Amniotic stem cell (primary cell): ENCODE measurements around the gene GPHN.
"Not testable (repeated sequence)": the region's sequence is repeated elsewhere in the genome, so short reads cannot be mapped to it uniquely, and the experiment has no call there.

Source experiments
- DNase-seq: peaks from one replicate; lab custom pipeline; 2025; lab: John Stamatoyannopoulos, UW

GPHN gene

DNA sequence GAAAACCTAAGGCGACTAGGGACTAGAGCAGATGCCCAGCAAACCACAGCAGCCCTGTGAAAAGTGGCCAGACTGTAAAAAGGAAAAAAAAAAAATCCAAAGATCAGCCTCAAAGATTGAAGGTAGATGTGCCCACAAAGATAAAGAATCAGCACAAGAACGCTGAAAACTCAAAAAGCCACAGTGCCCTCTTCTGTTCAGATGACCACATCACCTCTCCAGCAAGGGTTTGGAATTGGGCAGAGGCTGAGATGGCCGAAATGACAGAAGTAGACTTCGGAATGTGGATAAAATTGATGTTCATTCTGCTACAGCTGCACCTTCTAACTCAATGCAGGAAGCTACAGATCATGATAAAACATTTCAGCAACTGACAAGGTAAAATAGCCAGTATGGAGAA is 154.4 kb downstream of the GPHN start:
- no peak for DNase-seq

DNA sequence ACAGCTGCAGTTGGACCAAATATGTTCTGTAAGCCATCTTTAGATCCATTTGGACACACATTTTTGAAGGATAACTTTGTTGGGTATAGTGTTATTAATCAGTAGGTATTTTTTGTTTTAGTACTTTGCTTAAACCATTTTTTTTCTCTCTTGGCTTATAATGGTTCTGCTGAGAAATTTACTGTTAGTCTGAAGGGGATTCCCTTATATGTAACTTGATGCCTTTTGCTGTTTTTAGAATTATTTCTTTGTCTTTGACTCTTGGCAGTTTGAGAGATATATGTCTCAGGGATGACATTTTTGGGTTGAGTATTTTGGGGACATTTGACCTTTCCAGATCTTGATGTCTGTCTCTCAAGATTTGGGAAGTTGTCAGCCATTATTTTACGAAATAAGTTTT is 169.8 kb downstream of the GPHN start:
- DNase-seq, result no peak

DNA sequence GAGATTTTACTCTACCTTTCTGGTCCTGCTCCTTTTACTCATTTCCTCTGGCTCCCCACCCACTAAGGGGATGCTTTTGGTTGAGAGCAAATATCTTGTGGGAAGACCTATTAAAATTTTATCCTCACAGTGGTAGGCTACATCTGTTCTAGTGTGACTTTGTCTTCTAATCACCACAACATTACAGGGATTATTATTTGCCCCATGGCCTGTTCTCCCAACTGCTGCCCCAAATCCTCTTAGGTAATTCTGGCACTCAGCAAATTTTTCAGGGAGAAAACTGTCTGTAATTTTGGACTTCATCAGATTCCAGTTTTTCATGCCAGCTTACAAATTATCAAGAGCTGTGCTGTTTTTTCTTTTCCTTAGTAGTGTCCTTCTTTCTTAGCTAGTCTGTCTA is 172.3 kb downstream of the GPHN start:
- DNase-seq, result no peak

DNA sequence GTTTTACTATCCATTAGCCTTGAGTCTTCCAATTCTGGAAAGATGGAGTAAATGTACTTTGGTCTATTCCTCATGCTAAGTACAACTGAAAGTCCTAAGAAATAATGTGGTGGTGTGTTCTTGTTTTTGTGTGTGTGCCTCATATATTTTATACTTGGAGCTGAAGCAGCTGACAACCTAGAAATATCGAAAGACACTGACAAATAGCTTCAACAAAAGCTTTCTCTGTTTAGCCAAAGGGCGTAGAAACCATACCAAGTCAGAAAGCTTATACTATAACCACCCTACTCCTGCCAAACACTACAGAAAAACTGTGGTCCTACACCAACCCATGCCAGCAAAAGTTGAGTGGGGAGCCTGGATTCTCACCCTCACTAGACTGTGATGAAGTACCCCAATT is 188.4 kb downstream of the GPHN start:
- DNase-seq, result no peak

DNA sequence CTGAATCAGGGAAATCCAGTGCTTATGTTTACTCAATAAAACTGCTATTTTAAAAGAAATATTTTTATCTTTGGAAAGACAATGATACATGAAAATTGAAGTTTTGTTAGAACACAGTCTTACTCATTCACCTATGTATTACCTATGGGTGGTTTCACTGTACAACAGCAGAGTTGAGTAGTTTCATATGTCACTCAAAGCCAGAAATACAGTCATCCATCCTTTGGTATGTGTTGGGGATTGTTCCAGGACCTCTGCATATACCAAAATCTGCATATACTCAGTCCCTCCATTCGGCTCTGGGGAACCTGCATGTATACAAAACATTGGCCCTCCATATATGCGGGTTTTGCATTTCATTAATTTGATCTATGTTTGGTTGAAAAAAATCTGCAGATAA is 190.6 kb downstream of the GPHN start:
- no peak for DNase-seq

DNA sequence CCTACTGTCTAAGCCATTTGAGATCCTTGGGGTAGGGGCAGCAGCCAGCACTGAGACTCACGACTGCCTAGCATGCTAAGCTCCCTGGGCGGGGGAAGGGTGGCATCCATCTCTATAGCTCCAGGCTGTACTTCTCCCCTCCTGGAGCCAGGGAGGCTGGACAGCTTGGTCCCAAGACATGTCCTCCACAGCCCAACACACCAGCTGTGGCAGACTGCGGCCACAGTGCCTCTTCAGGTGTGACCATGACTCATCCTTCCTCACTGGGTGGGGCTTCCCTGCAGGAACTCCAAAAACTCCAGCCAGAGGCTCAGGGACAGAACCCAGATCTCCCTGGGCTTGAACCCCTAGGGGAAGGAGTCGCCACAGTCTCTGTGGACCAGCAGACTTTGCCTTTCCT is 193.9 kb downstream of the GPHN start:
- DNase-seq, result no peak

DNA sequence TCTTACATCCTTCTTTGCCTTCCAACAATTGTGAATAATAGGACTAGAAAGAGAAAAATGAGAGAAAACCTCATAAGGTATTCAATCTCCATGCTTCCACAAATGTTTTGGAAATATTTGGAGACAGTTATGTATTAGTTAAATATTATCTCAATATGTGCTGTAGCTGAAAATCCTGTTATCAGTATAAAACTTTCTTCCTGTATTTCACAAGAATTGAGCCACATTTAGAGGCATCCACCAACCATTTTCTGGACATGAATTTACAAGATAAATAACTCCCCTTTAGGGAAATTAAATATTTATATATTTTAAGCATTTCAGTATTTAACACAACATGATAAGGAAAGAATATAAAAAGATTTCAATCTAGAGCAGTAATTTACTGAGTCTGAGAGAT is 200.3 kb downstream of the GPHN start:
- no peak for DNase-seq

DNA sequence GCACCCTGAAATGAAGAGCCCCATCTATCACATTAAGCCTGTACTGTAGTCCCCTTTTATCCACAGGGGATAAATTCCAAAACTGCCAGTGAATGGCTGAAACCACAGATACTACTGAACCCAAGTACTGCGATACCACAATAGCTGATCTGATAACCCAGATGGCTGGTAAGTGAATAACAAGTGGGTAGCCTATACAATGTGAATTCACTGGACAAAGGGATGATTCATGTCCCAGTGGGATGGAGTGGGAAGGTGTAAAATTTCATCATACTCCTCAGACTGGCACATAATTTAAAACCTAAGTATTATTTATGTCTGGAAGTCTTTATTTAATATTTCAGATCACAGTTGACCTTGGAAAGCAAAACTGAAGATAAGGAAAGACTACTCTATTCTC is 201.3 kb downstream of the GPHN start:
- DNase-seq, result no peak

DNA sequence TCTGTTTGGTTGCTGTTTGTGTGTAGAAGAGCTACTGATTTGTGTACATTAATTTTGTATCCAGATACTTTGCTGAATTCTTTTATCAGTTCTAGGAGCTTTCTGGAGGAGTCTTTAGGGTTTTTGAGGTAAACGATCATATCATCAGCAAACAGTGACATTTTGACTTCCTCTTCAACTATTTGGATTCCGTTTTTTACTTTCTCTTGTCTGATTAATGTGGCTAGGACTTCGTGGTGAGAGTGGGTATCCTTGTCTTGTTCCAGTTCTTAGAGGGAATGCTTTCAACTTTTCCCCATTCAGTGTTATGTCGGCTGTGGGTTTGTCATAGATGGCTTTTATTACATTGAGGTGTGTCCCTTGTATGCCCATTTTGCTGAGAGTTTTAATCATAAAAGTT is 206.3 kb downstream of the GPHN start:
- not testable (repeated sequence) for DNase-seq

DNA sequence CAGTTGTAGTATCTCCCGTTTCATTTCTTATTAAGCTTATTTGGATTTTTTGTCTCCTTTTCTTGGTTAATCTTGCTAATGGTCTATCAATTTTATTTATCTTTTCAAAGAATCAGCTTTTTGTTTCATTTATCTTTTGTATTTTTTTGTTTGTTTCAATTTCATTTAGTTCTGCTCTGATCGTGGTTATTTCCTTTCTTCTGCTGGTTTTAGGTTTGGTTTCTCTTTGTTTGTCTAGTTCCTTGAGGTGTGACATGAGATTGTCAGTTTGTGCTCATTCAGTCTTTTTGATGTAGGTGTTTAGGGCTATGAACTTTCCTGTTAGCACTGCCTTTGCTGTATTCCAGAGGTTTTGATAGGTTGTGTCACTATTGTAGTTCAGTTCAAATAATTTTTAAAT is 207.4 kb downstream of the GPHN start:
- DNase-seq, result not testable (repeated sequence)

DNA sequence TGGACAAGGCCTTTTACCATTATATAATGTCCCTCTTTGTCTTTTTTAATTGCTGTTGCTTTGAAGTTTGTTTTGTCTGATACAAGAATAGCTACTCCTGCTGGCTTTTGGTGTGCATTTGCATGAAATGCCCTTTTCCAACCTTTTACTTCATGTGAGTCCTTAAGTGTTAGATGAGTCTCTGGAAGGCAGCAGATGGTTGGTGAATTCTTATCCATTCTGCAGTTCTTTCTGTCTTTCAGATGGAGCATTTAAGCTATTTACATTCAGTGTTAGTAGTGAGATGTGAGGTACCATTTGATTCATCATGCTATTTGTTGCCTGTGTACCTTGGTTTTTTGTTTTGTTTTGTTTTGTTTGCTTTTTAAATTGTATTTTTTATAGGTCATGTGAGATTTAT is 208.3 kb downstream of the GPHN start:
- DNase-seq, result no peak

DNA sequence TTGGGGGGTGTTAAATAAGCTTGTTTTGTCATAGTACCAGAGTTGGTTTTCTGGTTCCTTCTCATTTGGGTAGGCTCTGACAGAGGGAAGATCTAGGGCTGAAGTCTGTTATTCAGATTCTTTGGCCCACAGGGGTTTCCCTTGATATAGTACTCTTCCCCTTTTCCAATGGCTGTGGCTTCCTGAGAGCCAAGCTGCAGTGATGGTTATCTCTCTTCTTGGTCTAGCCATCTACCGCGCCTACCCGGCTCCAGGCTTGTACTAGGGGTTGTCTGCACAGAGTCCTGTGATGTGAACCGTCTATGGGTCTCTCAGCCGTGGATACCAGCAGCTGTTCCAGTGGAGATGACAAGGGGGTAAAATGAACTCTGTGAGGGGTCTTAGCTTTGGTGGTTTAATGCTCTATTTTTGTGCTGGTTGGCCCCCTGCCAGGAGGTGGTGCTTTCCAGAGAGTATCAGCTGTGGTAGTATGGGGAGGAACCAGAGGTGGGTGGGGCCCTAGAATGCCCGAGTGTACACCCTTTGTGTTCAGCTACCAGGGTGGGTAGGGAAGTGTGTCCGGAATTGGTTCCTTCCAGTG is 209.7 kb downstream of the GPHN start:
- DNase-seq, result no peak

DNA sequence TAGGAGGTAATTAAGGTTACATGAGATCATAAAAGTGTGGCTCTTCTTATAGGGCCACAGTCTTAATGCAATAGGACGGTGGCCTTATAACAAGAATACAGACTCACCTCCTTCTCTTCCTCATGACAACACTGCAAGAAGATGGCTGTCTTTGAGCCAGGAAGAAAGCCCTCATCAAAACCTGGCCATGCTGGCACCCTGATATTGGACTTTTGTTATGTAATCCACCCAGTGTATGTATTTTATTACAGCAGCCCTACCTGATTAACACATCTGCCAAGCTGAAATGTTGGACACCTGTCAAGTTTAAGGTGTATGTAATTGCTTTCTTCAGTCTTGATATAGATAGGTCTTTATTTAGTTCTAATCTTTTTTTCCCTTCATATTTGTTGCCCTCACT is 217.0 kb downstream of the GPHN start:
- no peak for DNase-seq

DNA sequence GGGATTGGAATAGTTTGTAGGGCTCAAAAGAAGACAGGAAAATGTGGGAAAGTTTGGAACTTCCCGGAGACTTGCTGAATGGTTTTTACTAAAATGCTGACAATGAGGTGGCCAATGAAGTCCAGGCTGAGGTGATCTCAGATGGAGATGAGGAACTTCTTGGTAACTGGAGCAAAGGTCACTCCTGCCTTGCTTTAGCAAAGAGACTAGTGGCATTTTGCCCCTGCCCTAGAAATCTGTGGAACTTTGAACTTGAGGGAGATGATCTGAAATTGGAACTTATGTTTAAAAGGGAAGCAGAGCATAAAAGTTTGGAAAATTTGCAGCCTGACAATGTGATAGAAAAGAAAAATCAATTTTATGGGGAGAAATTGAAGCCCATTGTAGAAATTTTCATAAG is 223.4 kb downstream of the GPHN start:
- DNase-seq, result not testable (repeated sequence)

DNA sequence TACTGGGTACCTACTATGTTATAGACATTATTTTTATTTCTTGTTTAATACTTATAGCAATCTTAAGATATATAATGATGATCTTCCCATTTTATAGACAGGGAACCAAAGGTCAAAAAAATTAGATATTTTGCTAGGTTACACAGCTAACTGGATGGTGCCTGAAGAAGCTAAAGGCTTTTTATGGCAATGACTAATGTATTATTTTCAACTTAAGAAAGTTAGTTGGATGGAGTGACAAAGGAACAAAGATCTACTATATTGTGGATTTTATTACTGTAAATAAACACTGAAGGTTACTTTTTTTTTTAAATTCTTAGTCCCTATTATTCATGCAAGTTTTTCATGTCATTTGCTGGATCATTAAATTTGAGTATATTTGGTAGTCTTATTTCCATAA is 227.9 kb downstream of the GPHN start:
- no peak for DNase-seq

DNA sequence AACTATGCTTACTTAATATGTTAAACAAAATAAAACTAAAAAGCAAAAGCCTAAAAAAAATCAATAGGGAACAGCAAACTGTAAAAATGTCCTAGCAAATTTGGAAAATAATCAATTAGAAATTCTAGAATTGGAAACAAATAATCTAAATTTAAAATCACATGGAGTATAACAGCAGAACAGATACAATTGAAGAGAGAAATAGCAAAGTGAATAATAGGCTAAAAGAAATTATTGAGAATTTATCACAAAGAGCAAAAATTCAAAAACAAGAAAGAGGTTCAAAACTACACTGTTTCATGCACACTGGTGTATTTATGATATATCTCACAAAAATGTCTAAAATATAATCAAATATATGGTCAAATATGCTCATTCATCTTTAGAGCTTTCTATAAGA is 231.9 kb downstream of the GPHN start:
- no peak for DNase-seq

DNA sequence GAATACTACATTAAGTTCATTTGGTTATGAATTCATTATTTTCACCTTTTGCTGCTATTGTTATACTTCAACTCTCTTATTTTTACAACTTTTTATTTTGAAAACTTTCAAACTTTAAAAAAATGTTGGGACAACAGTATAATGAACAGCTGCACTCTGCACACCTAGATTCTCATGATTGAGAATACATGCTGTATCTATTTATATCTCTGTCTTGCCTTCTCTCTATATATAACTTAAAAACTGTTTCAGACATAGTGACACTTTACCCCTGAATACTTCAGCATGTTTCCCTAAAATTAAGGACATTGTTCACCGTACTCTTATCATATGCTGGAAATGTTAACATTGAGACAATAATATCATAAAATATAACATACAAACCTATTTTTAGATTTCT is 237.1 kb downstream of the GPHN start:
- no peak for DNase-seq

DNA sequence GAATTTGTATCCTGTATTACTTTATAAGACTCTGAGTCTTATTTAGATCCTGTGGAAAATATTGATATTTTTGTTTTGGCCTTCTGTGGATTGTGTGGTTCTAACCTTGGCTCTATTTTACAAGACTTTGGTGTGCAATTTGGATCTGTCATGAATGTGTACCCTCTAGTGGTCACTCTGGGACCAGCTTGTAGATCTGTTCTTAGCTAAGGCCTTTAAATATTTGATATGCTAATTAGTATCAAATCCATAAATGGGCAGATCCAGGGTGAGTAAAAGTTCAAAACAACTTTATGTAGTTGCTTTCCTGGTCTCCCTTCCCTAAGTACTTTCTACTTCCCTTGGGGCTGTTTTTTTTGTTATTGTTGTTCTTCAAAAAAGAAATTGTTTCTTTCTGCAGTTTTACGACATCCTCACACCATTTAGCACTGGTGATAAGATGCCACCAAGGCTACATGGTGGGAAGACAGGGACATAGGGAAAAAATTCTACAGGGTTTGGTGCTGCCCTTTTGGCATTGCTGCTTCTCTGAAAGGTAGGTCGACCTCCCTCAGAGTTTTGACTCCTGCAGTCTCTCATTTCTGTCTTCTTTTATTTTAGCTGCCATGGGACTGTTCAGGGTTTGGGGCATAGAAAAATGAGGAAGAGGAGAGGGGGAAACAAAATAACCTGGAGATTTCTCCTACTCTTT is 238.5 kb downstream of the GPHN start:
- peak; percentile 1 for DNase-seq

DNA sequence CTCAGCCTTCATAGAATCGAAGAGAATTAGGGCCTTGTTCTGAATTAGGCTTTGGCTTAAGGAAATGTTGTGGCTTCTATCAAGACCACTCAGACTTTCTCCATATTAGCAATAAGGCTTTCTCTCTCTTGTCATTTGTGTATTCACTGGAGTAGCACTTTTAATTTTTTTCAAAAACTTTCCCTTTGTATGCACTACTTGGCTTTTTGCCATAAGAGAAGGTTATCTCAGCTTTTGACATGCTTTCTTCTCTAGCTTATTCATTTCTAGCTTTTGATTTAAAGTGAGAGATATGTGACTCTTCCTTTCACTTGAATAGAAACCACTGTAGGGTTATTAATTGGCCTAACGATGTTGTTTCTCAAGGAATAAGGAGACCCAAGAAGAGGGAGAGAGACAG is 244.2 kb downstream of the GPHN start:
- DNase-seq, result no peak

DNA sequence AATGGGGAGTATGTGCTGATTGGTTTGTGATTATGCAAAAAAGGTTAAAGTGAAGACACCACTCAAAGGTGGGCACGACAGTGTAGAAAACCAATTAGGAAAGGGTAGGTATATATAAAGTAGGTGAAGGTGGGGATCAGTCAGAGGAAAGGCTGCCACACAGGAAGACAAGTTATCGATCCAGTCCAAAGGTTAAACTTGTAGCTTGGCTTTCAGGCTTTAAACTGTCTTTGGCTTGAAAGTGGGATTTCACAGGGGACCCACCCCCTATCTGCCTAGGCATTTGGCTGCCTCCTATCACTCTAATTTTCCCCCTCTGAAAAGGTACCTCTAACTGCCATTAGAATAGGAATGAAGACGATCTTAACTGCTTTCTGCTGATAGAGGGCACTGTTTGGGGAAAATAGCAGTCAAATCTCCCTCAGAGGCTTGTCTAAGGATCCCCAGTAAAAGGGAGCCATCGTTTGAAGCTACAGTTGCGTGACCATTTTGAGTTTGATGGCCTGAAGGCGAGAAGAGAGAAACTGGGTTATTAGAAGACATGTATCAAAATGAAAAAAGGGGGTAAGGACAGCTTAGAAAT is 250.2 kb downstream of the GPHN start:
- no peak for DNase-seq

DNA sequence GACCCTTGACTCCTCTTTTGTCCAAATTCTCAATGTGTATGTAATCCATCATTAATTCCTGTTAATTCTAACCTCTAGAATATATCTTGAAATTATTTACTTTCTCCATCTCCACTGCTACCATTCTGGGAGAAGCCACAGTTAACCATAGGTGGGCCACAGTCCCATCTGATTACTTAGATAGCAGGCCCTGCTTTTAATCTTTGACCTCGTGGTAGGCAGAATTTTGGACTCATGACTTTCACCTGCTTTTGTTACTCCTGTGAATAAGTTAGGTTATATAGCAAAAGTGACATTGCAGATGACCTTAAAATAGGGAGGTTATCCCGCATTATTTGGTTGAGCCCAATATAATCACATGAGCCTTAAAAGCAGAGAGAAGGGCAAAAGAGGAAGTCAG is 264.2 kb downstream of the GPHN start:
- no peak for DNase-seq

DNA sequence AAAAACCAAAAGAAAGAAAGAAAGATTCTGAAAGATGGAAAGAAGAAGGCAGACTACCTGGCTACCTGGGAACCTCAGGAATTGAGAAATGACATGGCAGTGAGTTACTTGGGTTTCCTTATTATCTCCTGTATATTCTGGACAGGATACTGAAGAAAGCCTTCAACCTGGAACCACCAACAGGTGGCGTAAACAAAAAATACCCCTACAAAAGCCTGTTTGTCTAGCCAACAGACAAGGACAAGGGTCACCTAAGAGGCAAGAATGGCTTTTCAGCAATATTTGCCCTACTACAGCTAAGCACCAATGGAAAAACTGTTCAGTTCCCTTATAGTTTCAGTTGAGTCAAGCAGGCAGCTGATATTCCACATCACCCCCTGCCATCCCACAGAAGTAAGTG is 274.9 kb downstream of the GPHN start:
- DNase-seq, result no peak

DNA sequence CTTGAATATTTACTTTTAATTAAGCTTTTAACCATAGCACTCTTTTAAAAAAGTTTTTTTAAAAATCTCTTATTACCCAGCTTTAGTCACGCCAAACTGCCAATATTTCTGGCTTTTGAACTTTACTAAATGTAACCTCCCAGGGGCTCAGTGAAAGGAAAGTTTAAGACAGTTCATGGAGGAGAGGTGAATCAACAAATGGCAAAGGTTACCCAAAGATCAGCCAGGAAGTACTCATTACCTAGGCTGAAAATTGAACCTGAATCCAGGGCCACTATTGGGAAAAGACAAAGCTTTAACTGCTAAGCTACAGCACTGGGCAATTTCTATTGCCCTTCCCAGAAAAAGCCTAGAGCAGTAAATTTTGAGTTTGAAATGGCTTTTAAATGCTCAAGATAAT is 282.2 kb downstream of the GPHN start:
- DNase-seq, result no peak

DNA sequence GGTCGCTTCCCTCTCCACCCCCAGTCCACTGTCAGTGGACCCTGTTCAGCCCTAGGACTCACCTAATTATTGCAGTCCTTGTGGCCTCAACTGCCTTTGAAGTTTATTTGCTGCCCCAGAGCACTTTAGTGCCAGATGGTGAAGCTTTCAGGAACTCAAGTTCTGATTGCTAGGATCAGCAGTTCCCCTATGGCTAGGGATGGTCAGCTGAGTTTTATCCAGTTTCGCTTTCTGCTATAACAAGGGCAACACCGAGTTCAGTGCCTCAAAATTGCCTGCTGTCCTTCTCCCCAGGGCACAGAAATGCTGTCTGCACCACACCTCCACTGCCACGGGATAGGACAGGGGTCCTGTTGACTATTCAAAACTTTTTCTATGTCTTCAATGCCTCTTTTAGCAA is 295.0 kb downstream of the GPHN start:
- DNase-seq, result no peak
